GM21723 (cell line): ENCODE data around the gene TAF1B.

Source experiments
- ATAC-seq: cut with Tn5 transposase; IDR thresholded peaks from one replicate; pipeline ENCODE4 v1.9.1; 2021; ENCODE audit warnings: mild to moderate bottlenecking, moderate library complexity; ENCODE audit not compliant: unreplicated experiment

TAF1B gene

DNA sequence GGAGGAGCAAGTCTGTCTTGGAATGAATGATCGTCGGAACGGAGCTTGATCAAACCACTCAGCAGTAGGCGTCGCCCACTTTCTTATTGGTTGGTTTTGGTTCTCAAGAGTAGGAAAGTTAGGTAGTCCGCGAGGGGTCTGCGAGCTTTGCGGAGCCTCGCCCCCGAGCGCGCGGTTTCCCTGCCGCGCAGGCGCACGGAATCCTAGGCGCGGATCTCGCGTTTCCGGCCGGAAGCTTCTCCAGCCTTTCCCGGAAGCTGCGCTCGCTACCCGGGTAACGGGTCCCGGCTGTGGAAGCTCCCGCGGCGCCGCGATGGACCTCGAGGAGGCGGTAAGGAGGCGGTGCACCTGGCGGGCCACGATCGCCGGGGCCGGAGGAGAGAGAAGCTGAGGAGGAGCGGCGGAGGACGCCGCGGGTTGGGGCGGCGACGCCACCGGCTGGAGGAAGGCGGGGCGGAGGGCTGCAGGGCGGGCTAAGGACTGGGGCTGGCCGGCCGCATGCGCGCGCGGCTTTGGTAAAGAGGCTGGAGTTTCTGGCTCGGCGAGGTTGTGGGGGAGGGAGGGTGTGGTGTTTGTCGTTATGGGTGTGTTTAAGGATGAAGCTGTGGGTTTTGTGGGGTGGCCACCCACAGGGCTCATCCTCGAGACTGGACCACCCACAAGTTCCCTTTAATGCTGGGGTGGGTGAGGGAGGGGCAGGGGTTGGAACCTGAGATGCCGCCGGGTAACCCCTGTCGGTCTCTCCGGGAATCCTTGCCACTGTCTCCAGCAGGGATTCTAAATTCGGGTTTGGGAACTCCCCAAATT is at the start of gene TAF1B:
Gene TAF1B (plus strand): TSS at position 246 of the 807 bp plus-strand sequence. CDS start 68 bp downstream, at position 314.
- peak; percentile 84 for ATAC-seq

DNA sequence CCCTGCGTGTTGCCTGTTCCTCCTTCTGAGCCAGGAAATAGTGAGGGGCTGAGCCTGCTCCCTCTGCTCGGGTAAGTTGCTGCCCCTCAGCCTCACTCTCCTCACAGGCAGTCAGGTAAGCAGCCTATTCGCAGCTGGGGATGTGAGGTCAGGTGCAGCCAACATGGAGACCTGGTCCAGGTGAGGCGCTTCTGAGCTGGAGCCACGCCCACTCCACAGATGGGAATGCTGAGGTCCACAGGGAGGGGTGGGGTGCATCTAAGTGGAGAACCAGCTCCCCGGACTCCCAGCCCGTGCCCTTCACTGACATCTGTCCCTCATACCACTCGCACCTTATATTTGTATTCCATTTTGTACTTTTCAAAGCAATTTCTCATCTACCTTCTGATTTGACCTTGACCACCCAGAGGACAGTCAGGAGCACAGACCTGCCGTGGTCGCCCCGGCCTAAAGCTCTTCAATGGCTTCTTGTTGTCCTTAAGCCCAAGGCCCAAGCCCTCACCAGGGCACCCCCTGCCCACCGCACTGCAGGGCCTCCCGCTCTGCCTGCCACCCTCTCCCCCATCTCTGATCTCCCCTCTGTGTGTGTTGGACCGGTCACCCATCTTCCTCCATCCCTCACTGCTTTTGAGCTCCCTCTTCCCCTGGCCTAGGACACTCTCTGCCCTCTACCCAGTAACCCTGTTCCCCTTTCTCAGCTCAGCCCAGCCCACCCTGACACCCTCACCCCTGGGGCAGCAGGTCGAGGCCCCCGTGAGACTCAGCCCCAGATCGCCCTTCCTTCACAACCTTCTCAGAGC is 49.2 kb upstream of the TAF1B start:
- no peak for ATAC-seq

DNA sequence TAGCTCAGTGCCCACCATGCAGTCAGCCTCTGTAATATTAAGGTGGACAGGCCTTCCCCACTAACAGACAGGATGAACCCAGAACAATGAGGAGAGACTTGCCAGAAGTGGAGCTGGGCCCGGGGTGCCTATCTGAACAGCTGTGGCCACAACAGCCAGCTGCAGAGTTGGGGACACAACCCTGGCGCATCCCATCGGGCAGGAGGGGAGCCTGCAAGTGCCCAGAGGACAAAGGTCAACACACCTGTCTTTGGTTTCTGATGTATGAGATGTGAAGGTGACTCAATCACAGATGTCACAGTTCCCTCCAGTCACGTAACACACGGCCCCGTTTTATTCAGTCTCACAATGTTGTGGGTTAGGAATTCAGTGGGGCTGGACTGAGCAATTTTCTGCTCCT is 48.2 kb upstream of the TAF1B start:
- ATAC-seq, result no peak

DNA sequence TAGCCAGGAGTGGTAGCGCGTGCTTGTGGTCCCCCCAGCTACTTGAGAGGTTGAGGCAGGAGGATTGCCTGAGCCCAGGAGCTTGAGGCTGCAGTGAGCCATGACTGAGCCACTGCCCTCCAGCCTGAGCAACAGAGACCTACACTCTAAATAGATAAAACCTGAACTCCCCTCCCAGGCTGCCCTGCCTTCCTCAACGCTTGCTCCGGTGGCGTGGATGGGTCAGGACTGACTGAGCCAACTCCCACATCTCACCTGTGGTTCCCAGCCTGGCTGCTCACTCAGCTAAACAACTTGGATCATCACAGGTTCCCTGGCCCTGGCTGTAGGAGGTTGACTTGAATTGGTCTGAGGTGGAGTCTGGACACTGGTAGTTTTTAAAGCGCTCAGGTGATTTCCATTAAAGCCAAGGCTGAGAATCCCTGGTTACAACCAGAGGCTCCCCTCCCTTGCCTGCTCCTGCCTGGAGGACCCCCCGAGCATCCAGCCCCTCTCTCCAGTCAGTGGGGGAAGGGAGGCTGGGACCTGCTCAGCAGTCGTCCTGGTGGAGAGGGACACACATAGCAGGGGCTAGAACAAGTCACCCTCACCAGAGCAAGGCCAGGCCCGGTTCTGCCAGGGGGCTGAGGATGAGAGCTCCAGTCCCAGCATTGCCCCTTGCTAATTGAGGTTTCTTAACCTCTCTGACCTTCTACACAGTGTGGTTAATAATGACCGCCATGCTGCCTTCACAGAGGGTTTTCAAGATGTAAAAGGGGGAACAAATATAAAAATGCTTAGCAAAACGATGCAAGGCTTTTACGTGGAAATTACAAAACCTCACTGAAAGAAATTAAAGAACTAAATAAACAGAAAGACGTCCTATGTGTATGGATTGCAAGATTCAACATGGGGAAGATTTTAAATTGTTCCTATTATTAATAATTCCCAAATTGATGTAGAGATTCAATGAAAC is 46.9 kb upstream of the TAF1B start:
- no peak for ATAC-seq

DNA sequence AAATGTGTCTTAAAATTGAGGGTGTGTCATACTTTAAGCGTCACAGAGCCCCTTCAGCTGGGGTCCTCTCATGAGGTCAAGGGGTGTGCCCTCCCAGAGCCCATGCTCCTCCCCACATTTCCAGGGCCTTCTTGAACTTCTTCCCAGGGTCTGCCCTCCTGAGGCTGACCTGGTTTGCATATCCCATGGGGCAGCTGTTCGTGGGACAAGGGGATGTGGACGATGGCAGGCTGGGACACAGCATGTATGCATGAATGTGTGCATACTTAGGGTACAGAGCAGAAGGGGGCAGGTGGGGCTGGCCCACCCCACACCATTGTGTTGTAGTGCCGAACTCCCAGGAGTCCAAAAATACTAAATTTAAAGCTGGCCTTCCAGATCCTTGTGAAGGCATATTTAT is 46.2 kb upstream of the TAF1B start:
- no peak for ATAC-seq

DNA sequence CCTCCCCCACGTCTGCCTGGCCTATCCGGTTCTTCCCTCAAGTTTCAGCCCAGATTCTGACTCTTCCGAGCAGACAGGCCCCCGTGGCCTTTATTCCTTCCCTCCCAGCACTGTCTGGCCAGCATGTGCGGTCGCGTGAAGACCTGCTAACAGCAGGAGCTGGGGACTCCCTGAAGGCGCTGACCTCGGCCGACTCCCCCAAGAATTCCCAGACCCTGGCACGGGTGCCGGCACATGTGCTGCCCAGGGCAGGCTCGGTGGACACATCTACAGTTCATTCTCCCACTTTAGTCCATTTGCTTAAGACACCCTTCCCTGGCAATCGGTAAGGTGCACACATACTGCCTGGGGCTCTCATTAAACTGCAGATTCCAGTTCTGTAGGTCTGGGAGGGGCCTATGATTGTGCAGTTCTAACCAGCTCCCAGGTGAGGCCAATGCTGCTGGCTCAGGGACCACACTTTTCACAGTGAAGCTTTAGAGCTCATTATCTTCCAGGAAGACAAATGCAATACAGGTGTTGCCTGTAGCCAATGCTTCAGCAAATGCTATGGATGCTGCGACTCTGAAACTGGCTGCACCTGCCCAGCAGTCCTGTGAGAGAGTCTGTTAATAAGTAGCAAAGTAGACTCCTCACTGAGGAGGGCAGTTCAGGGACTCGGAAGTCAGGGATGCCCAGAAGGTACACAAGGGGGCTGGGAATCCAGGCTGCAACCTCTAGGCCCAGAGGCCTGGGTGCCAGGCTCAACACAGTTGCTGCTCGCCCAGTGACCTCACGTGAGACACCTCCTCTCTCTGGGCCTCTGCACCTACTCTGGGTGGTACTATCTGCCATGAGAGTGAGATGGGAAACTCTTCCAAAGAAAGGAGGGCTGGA is 45.4 kb upstream of the TAF1B start:
- no peak for ATAC-seq

DNA sequence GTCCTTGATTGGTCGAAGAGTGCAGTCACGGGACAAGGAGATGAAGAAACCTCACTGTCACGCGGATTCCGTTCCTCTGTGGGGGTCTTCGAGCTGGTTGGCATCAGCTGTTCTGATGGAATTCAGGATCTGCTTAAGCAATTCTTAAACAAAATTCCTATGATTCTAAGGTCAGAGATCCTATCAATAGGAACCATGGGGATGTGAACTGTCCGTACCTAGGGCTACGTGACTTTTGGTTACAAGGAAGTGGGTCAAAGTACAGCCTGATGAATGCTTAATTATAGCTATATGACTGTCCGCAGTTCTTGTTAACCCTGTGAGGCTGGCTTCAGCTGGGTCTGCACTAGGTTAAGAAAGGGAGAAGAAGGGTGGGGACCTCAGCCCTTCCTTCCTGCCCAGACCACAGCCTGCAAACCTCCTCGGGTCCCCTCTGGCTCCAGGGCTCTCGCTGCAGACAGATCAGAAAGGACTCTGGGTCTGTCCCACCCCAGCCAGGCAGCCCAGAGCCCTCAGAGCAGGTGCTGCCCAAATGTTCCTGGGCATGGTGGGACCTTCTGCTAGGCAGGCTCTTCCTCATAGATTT is 44.2 kb upstream of the TAF1B start:
- peak; percentile 20 for ATAC-seq

DNA sequence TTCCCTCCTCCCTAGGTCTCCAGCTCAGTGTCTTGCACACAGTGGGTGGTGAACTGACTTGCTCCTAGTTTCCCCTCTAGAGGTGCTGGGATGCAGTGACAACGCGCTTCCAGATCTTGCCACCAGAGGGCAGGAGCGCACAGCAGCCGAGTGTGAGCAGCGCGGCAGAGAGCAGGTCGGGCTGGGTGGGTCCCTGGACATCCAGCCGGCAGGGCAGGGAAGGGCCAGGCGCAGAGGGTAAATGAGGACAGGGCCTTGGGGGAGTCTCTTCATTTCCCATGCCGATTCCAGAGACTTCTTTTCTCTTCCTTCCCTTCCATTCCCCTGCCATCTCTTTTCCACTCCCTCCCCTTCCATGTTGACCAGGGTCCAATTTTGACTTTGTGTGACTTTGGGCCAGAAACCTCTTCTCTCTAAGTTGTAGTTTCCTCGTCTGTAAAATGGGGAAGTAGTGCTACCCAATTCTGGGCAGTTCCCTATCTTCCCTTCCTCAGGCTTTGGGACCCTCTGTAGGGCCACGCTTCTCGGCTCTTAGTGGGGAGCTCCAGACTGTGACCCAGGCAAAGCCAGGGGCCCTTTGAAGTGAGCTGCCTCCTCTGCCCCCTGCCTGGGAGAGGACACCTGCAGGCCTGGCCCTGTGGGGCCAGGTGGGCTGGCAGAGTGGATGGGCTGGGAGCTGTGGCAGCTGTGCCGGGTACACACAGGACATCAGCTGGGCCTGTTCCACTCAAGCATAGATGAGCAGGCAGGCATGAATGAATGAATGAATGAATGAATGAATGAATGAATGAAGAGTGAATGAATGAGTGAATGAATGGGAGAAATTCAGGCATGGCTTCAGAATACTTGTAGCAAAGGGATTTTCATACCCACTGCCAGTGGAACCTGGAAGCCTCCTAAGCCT is 43.3 kb upstream of the TAF1B start:
- ATAC-seq, result peak; percentile 83

DNA sequence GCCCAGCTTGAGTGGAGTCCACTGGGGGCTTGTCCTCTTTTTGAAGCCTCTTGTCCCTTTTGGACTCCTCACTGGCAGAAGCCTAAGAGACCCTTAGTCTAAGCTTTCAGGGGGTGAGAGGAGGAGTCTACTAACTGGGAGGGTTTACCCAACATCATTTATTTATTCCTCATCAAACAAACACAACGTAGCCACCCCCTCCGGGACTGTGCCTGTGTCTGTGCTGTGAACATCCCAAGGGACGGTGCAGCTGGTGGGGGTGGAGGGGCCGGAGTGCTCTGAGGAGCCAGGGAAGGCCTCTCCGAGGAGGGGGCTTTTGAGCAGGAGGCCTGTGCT is 42.7 kb upstream of the TAF1B start:
- ATAC-seq, result no peak

DNA sequence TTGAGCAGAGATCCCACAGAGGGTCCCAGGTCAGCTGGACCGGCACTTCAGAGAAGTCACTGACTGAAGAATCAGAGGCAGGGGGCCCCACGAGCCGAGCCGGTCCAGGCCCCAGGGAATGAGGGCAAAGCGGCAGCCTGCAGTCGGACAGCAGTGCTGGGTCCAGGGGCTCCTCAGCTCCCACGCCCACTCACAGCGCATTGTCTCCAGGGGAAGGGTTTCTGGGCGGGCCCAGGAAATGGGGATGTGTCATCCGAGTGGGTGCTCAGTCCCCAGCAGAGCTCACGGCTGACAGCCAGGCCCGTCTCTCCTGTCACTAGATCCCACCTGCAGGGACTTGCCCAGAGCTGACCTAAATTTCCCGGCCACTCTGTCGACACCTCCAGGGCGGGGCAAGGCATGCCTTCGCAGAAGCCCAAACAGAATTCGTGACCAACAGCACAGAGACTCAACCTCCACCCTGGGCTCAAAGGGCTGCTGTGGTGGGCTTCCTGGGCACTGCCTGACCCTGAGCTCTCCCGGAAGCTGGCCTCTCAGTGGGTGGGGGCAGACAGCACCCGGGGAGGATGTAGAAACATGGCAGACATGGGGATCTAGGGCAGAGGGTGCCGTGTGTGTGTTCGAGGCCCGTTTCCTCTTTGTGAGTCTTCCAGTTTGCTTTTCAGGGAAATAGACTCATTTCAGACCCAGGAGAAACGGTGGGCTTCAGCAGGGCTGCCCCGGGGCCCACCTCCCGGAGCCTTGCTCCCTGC is 42.1 kb upstream of the TAF1B start:
- no peak for ATAC-seq

DNA sequence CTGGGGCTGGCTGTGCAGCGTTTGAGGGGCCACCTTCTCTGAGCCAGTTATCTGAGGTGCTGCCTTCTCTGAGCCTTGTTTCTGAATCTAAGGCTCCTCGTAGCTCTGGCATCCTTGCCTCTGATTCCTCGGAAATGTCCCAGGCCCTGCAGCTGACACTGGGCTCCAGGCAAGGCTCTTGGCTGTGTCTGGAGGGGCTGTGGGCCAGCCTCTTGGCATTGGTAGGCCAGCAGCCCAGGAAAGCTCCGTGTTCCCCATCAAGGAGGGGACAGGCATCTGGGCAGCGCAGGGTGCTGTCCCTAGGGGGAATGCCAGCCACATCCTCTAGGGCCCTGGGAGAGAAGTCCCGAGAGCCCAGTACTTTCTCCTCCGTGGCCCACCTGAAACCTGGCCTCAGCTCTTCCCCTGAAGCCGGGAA is 40.7 kb upstream of the TAF1B start:
- no peak for ATAC-seq

DNA sequence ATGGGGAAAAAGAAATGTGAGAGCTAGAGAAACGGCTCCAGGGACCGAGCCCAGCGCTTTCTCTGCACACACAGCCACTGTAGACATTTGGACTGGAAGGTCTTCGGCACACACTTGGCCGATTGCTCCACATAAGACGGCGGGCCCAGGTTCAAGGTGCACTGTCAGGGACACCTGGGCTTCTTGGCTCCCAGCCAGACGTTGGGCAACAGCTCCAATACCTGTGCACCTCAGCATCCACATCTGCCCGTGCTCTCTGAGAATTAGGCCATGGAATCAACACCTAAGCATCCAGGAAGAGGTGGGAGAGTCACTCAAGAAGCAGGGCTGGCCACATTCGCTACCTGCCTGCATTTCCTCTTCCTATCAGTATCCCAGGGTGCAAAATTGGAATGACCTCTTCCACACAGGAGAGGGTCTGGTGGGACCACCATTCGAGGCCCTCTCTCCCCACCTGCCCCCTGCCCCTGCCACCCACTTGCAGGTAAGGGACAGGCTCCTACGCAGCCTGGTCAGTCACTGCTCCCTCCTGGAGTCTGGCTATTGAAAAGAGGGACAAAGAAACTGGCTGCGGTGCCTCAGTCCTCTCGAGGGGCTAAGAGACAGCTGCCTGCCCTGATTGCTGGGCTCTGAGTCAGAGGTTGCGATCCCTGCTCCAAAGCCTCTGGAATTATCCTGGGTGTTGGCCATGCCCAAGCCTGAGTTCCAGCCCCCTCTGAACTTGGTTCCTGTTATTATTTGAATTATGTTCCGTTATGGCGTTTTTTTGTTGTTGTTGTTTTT is 40.1 kb upstream of the TAF1B start:
- no peak for ATAC-seq

DNA sequence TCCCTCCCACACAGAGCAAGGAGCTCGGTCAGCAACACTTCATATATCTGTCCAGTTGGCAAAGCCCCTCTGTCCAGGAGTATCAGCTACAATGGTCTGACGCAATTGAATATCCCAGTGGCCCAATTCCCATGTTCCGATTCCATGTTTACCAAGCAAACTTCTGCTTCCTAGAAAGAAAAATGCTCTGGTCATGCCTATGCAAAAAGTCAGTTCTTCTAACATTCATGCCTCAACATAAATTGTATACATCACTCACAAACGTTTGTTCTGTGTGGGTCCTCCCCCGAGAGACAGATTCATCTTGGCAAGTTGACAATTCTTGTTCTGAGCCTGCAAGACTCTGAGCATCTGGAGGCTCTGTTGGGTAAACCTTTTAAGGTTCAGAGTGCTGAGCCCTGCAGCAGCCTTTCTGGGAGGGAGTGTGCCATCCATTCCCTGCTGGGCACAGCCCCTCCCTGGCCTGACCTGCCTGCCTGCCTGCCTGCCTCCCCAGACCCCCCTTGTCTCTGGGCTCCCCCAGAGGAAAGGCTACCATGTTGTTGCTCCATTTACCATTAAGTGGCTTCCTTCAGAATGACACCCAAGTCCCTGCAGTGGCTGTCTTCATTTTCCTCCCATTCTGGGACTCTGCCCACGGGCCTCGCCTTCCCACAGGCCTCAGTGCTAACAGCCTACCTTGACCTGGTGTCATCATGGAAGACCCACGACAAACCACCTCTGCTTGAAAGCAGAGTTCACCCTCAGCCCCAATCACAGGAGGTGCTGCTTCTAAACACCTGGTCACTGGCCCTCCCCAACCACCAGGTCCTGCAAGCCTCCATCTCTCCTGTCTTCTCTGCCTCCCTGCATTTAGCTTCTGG is 37.6 kb upstream of the TAF1B start:
- no peak for ATAC-seq

DNA sequence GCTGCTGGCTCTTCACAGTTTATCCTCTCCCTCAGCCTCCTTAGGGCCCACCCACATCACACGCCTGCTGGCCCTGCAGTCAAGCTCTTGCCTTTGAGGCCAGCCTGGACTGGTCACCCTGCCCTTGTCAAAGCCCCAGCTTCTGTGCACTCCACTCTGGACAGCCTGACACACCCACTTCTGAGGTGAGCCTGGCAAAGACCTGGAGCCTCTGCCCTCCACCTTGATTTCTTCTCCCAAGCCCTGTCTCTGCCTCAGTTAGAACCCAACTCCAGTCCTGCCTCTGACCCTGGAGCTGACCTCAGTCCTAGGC is 37.0 kb upstream of the TAF1B start:
- no peak for ATAC-seq

DNA sequence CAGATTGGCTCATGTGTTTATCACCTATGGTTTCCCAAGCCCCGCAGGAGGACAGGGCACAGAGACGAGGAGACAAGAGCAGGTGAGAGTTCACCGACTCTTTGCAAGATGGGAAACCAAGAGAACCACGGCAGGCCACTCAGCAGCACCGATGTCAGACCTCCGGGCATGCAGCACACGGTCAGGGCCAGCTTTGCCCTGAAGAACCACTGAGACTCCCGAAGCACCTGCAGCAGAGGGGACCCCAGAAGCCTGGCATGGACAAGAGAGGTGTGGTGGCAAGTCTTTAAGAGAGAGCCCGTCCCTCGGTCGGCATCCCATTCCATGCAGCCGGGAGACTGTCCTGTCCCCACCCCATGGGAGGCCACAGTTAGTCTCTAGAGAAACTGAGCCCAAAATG is 36.6 kb upstream of the TAF1B start:
- ATAC-seq, result no peak

DNA sequence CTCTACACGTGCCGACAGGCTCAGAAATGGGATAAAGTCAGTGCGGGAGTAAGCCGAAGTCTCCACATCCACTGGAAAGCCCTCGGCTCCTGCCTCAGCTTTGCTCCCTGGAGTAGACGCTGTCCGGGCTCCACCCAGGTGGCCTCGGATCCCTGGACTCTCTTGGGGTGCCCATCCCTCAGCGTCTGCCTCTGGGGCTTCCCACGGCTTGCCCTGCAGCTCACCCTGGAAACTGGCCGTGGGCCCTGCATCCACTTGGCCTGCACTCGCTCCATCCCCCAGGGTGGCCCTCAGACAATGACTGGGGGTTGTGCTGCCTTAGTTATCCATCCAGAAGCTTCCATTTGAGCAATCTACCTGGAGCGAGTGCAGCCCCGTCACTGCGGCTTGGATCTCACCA is 36.2 kb upstream of the TAF1B start:
- ATAC-seq, result no peak
